PC-9 (cell line): Measurements from ENCODE around the gene OR6C65. TPM values are rescaled to one million over a fixed set of nuclear protein-coding genes. Genes with fewer than 3 reads are reported as not detected.
"Not testable (repeated sequence)": the region's sequence is repeated elsewhere in the genome, so short reads cannot be mapped to it uniquely, and the experiment has no call there.

Source experiments
- BruUV-seq: library from RNA; stranded (reverse); fragments of 400-500 nt; replicated peaks from 2 replicates; lab custom pipeline; 2021; lab: Mats Ljungman, UMichigan
- CTCF ChIA-PET: fragments of 300-600 bp; sonication (Branson Sonifier 250); formaldehyde crosslinking; loops from one replicate; lab custom pipeline; 2022; ENCODE audit warnings: antibody characterized with exemption; lab: Charles Lee
- POLR2A ChIA-PET: fragments of 300-600 bp; sonication (Branson Sonifier 250); formaldehyde crosslinking; loops from one replicate; lab custom pipeline; 2022; ENCODE audit warnings: antibody characterized with exemption; ENCODE audit not compliant: unreplicated experiment; lab: Charles Lee
- DNase-seq, 2 experiments: peaks; one replicate each; pipeline versions ENCODE4 v3.0.0 to v3.0.0-alpha.2; 2015 to 2022; ENCODE audit warnings: mixed read lengths in 1 of 2
- H2AFZ ChIP-seq: fragments of 200-600 bp; sonication (generic); 2 replicates; pipeline ENCODE4 v1.8.1; 2017; ENCODE audit warnings: antibody characterized with exemption
- H3F3A ChIP-seq: fragments of 200-600 bp; sonication (generic); 2 replicates; pipeline ENCODE4 v1.8.1; 2017; ENCODE audit warnings: antibody characterized with exemption, mild to moderate bottlenecking, low read depth; ENCODE audit not compliant: insufficient read depth
- H3K27ac ChIP-seq: fragments of 200-600 bp; sonication (generic); 2 replicates; pipeline ENCODE4 v1.6.1; 2016; ENCODE audit warnings: mixed run types
- H3K27me3 ChIP-seq: fragments of 200-600 bp; sonication (generic); 2 replicates; pipeline ENCODE4 v1.6.1; 2016; ENCODE audit warnings: low read depth, mixed run types; ENCODE audit not compliant: insufficient read depth
- H3K36me3 ChIP-seq: fragments of 200-600 bp; sonication (generic); 2 replicates; pipeline ENCODE4 v1.6.1; 2016; ENCODE audit warnings: low read depth, mixed run types
- H3K4me1 ChIP-seq: fragments of 200-600 bp; sonication (generic); replicated peaks from 2 replicates; pipeline ENCODE4 v1.6.1; 2016; ENCODE audit warnings: mixed run types; ENCODE audit not compliant: insufficient read depth
- H3K4me2 ChIP-seq: fragments of 200-600 bp; sonication (generic); 2 replicates; pipeline ENCODE4 v1.6.1; 2017; ENCODE audit warnings: mixed run types
- H3K4me3 ChIP-seq: fragments of 200-600 bp; sonication (generic); 2 replicates; pipeline ENCODE4 v1.6.1; 2016; ENCODE audit warnings: mixed run types
- H3K79me2 ChIP-seq: fragments of 200-600 bp; sonication (generic); 2 replicates; pipeline ENCODE4 v1.6.1; 2017; ENCODE audit warnings: low read depth, mixed run types
- H3K9me2 ChIP-seq: fragments of 200-600 bp; sonication (generic); 2 replicates; pipeline ENCODE4 v1.8.1; 2017; ENCODE audit warnings: mild to moderate bottlenecking; ENCODE audit not compliant: insufficient read depth
- H3K9me3 ChIP-seq: fragments of 200-600 bp; sonication (generic); 2 replicates; pipeline ENCODE4 v1.8.1; 2016; ENCODE audit warnings: low read depth; ENCODE audit not compliant: insufficient read depth
- H4K20me1 ChIP-seq: fragments of 200-600 bp; sonication (generic); 2 replicates; pipeline ENCODE4 v1.8.1; 2017; ENCODE audit not compliant: insufficient read depth
- CTCF ChIP-seq: fragments of 200-600 bp; sonication (generic); conservative IDR thresholded peaks from 2 replicates; pipeline ENCODE4 v1.6.1; 2017; ENCODE audit warnings: mixed run types, antibody characterized with exemption, mild to moderate bottlenecking, moderate library complexity
- EZH2 ChIP-seq: fragments of 200-600 bp; sonication (generic); IDR thresholded peaks from 2 replicates; pipeline ENCODE4 v1.8.0; 2017; ENCODE audit warnings: antibody characterized with exemption, low read depth
- intact Hi-C: fragments of 100-400 bp; cut with micrococcal nuclease; formaldehyde crosslinking; loops from one replicate; pipeline ENCODE4 v1.10.0; 2022; ENCODE audit not compliant: unreplicated experiment
- total RNA-seq: library from RNA; stranded (reverse); gene quantifications from 2 replicates; pipeline ENCODE4 v1.2.3, GENCODE V29; 2021

OR6C65 gene
- total RNA-seq, 1 experiment from 2014 or later: not detected

- intact Hi-C loops: no loop called here
- DNase-seq: no peak
- ChIA-PET CTCF (no interaction called here), POLR2A (no interaction called here)
- Histone ChIP-seq H2AFZ (no peak overlapping the region), H3K4me2 (no peak overlapping the region), H3K4me1 (no peaks in the 10 kb centered on the region), H3K9me3 (no peaks in the 10 kb centered on the region), H3K27ac (no peak overlapping the region), H3K4me3 (no peak overlapping the region), H4K20me1 (no peaks in the 10 kb centered on the region), H3K79me2 (no peaks in the 10 kb centered on the region), H3F3A (no peaks in the 10 kb centered on the region), H3K27me3 (0 out of 2 replicates have a peak, but pooled peaks cover 7% of the 10 kb centered on the region), H3K9me2 (no peaks in the 10 kb centered on the region), H3K36me3 (no peaks in the 10 kb centered on the region)
- no TSS peak for BruUV-seq
- TF ChIP-seq EZH2: no peak
- no peak for TF ChIP-seq CTCF
Observed at GRCh38 chr12:55396326-55396725, 4.0 kb upstream of the OR6C65 start.

- TF ChIP-seq CTCF (no peak), EZH2 (no peak)
- H3K79me2 ChIP-seq: no peaks in the 10 kb centered on the region
- H2AFZ ChIP-seq: no peak overlapping the region
- H3K27me3 ChIP-seq: no peaks in the 10 kb centered on the region
- CTCF ChIA-PET: no interaction called here
- no peak overlapping the region for H3K4me3 ChIP-seq
- no peaks in the 10 kb centered on the region for H4K20me1 ChIP-seq
- H3K9me3 ChIP-seq: no peaks in the 10 kb centered on the region
- no peak for DNase-seq
- H3K9me2 ChIP-seq: no peaks in the 10 kb centered on the region
- POLR2A ChIA-PET: no interaction called here
- intact Hi-C loops: no loop called here
- H3F3A ChIP-seq: no peaks in the 10 kb centered on the region
- H3K4me1 ChIP-seq: no peaks in the 10 kb centered on the region
- no peaks in the 10 kb centered on the region for H3K36me3 ChIP-seq
- H3K4me2 ChIP-seq: no peak overlapping the region
- no TSS peak for BruUV-seq
- H3K27ac ChIP-seq: no peak overlapping the region
Observed at GRCh38 chr12:55407866-55408265, 7.5 kb downstream of the OR6C65 start.

GRCh38 chr12:55409133-55409532, 8.8 kb downstream of the OR6C65 start:
- intact Hi-C loops: not testable (repeated sequence)

GRCh38 chr12:55412138-55412537, 11.8 kb downstream of the OR6C65 start:
- H2AFZ ChIP-seq, POLR2A ChIA-PET, H4K20me1 ChIP-seq, CTCF ChIA-PET, H3K9me2 ChIP-seq, H3K36me3 ChIP-seq, BruUV-seq, H3K4me3 ChIP-seq, intact Hi-C loops, H3K4me1 ChIP-seq, DNase-seq, H3K9me3 ChIP-seq, H3K27ac ChIP-seq, H3K4me2 ChIP-seq, H3K79me2 ChIP-seq, H3F3A ChIP-seq: not testable (repeated sequence)
- H3K27me3 ChIP-seq: peaks cover 14% of the 10 kb centered on the region; the same call in 1 of the 2 replicates

More at GRCh38 chr12:55409133-55409532, 8.8 kb downstream of the OR6C65 start:
- H3K79me2 ChIP-seq, H3K36me3 ChIP-seq, H3K9me3 ChIP-seq, H3F3A ChIP-seq, DNase-seq, CTCF ChIA-PET, H3K27me3 ChIP-seq, BruUV-seq, H3K27ac ChIP-seq, POLR2A ChIA-PET, H3K4me2 ChIP-seq, H3K4me1 ChIP-seq, H4K20me1 ChIP-seq, H3K4me3 ChIP-seq, H2AFZ ChIP-seq, H3K9me2 ChIP-seq: not testable (repeated sequence)

GRCh38 chr12:55413498-55414388, 13.4 kb downstream of the OR6C65 start:
- H3K27ac ChIP-seq, H3F3A ChIP-seq, H2AFZ ChIP-seq, H3K79me2 ChIP-seq, DNase-seq, H3K36me3 ChIP-seq, H3K9me2 ChIP-seq, H3K4me1 ChIP-seq, H4K20me1 ChIP-seq, H3K4me3 ChIP-seq, POLR2A ChIA-PET, H3K9me3 ChIP-seq, intact Hi-C loops, CTCF ChIA-PET, BruUV-seq, H3K4me2 ChIP-seq: not testable (repeated sequence)
- peaks cover 14% of the 10 kb centered on the region; the same call in 1 of the 2 replicates for H3K27me3 ChIP-seq
